ENCODE results near the gene SORBS2.
A peak's percentile ranks its signal among the peaks of the same experiment; 100 is the strongest.
"Not testable (repeated sequence)": the region's sequence is repeated elsewhere in the genome, so short reads cannot be mapped to it uniquely, and the experiment has no call there.

SORBS2 gene

GRCh38 chr4:185811509-185812364 lies at the start of gene SORBS2:
TSS of gene SORBS2 (minus strand) at chr4:185812194. CDS start at chr4:185690571, 121,623 bp downstream.
- in situ Hi-C loops (cut with HindIII; ENCODE audit: low pct_ligation_motif_present, low pct_unique_long_range_greater_than_20kb, low sequenced_read_pairs), result no loop called here
- DNase-seq, result peak; percentile 79

- in situ Hi-C loops (cut with HindIII; ENCODE audit: low pct_ligation_motif_present, low pct_unique_long_range_greater_than_20kb, low sequenced_read_pairs), result no loop called here
- DNase-seq, result no peak
Measured at GRCh38 chr4:185859111-185859510, 47.1 kb upstream of the SORBS2 start.

GRCh38 chr4:185857561-185857960 lies 45.6 kb upstream of the SORBS2 start:
- in situ Hi-C loops (cut with HindIII; ENCODE audit: low pct_ligation_motif_present, low pct_unique_long_range_greater_than_20kb, low sequenced_read_pairs); DNase-seq: not testable (repeated sequence)

- no peak for DNase-seq
- in situ Hi-C loops (cut with HindIII; ENCODE audit: low pct_ligation_motif_present, low pct_unique_long_range_greater_than_20kb, low sequenced_read_pairs), result no loop called here
Measured at GRCh38 chr4:185853841-185854240, 41.8 kb upstream of the SORBS2 start.

- in situ Hi-C loops (cut with HindIII; ENCODE audit: low pct_ligation_motif_present, low pct_unique_long_range_greater_than_20kb, low sequenced_read_pairs), result no loop called here
- DNase-seq, result no peak
Measured at GRCh38 chr4:185852961-185853360, 41.0 kb upstream of the SORBS2 start.

- DNase-seq, result no peak
- in situ Hi-C loops (cut with HindIII; ENCODE audit: low pct_ligation_motif_present, low pct_unique_long_range_greater_than_20kb, low sequenced_read_pairs), result no loop called here
Measured at GRCh38 chr4:185849664-185850550, 37.9 kb upstream of the SORBS2 start.

GRCh38 chr4:185847352-185848097 lies 35.5 kb upstream of the SORBS2 start:
- no peak for DNase-seq
- in situ Hi-C loops (cut with HindIII; ENCODE audit: low pct_ligation_motif_present, low pct_unique_long_range_greater_than_20kb, low sequenced_read_pairs), result no loop called here

- no peak for DNase-seq
- in situ Hi-C loops (cut with HindIII; ENCODE audit: low pct_ligation_motif_present, low pct_unique_long_range_greater_than_20kb, low sequenced_read_pairs), result no loop called here
Measured at GRCh38 chr4:185846505-185847150, 34.6 kb upstream of the SORBS2 start.

GRCh38 chr4:185845966-185846365 lies 34.0 kb upstream of the SORBS2 start:
- in situ Hi-C loops (cut with HindIII; ENCODE audit: low pct_ligation_motif_present, low pct_unique_long_range_greater_than_20kb, low sequenced_read_pairs), result no loop called here
- DNase-seq, result no peak

GRCh38 chr4:185841451-185841850 lies 29.5 kb upstream of the SORBS2 start:
- DNase-seq, result no peak
- in situ Hi-C loops (cut with HindIII; ENCODE audit: low pct_ligation_motif_present, low pct_unique_long_range_greater_than_20kb, low sequenced_read_pairs), result no loop called here

- DNase-seq, result no peak
- in situ Hi-C loops (cut with HindIII; ENCODE audit: low pct_ligation_motif_present, low pct_unique_long_range_greater_than_20kb, low sequenced_read_pairs), result no loop called here
Measured at GRCh38 chr4:185840953-185841352, 29.0 kb upstream of the SORBS2 start.

GRCh38 chr4:185840201-185840600 lies 28.2 kb upstream of the SORBS2 start:
- in situ Hi-C loops (cut with HindIII; ENCODE audit: low pct_ligation_motif_present, low pct_unique_long_range_greater_than_20kb, low sequenced_read_pairs), result no loop called here
- DNase-seq, result no peak

- peak; percentile 2 for DNase-seq
- in situ Hi-C loops (cut with HindIII; ENCODE audit: low pct_ligation_motif_present, low pct_unique_long_range_greater_than_20kb, low sequenced_read_pairs), result no loop called here
Measured at GRCh38 chr4:185839770-185840169, 27.8 kb upstream of the SORBS2 start.

GRCh38 chr4:185839194-185839712 lies 27.3 kb upstream of the SORBS2 start:
- peak; percentile 92 for DNase-seq
- in situ Hi-C loops (cut with HindIII; ENCODE audit: low pct_ligation_motif_present, low pct_unique_long_range_greater_than_20kb, low sequenced_read_pairs), result no loop called here

GRCh38 chr4:185838514-185839193 lies 26.7 kb upstream of the SORBS2 start:
- in situ Hi-C loops (cut with HindIII; ENCODE audit: low pct_ligation_motif_present, low pct_unique_long_range_greater_than_20kb, low sequenced_read_pairs), result no loop called here
- DNase-seq, result peak; percentile 5

GRCh38 chr4:185838104-185838452 lies 26.1 kb upstream of the SORBS2 start:
- in situ Hi-C loops (cut with HindIII; ENCODE audit: low pct_ligation_motif_present, low pct_unique_long_range_greater_than_20kb, low sequenced_read_pairs), result no loop called here
- DNase-seq, result no peak

- DNase-seq, result no peak
- in situ Hi-C loops (cut with HindIII; ENCODE audit: low pct_ligation_motif_present, low pct_unique_long_range_greater_than_20kb, low sequenced_read_pairs), result no loop called here
Measured at GRCh38 chr4:185837415-185838103, 25.6 kb upstream of the SORBS2 start.

Data from ACHN (cell line).